GM12875 (cell line): Measurements from ENCODE around the gene RXRA.
"Not testable (repeated sequence)": the region's sequence is repeated elsewhere in the genome, so short reads cannot be mapped to it uniquely, and the experiment has no call there.

ENCODE experiments used
- H3K4me3 ChIP-seq: one replicate; pipeline ENCODE4 v1.5.1; 2011; ENCODE audit warnings: low read depth, low read length, control low read depth
- CTCF ChIP-seq: IDR thresholded peaks from 2 replicates; pipeline ENCODE4 v1.5.1; 2011; ENCODE audit warnings: low read depth, mild to moderate bottlenecking, control low read depth, inconsistent platforms, low read length, moderate library complexity, borderline replicate concordance; ENCODE audit not compliant: insufficient read depth

RXRA gene

GRCh38 chr9:134304690-134305089 is 21.6 kb upstream of the RXRA start:
- no peak for TF ChIP-seq CTCF
- H3K4me3 ChIP-seq, result no peak overlapping the region

- TF ChIP-seq CTCF, result no peak
- H3K4me3 ChIP-seq, result no peak overlapping the region
These were observed 20.7 kb upstream of the RXRA start for GRCh38 chr9:134305533-134305932.

GRCh38 chr9:134306042-134306441 is 20.2 kb upstream of the RXRA start:
- H3K4me3 ChIP-seq, result not testable (repeated sequence)

- TF ChIP-seq CTCF, result no peak
- no peak overlapping the region for H3K4me3 ChIP-seq
These were observed 19.3 kb upstream of the RXRA start for GRCh38 chr9:134306636-134307600.

- TF ChIP-seq CTCF, result no peak
- H3K4me3 ChIP-seq, result no peak overlapping the region
These were observed 18.3 kb upstream of the RXRA start for GRCh38 chr9:134307674-134308638.

- H3K4me3 ChIP-seq, result not testable (repeated sequence)
These were observed 17.5 kb upstream of the RXRA start for GRCh38 chr9:134308639-134309220.

- TF ChIP-seq CTCF, result no peak
- H3K4me3 ChIP-seq, result no peak overlapping the region
These were observed 12.8 kb upstream of the RXRA start for GRCh38 chr9:134313470-134313869.
